LNCAP (cell line): ENCODE results near the gene ZFAND2A.

Experiments used
- TF ChIP-seq, protein P1 (sequence below): fragments of 450-650 bp; IDR thresholded peaks from 2 replicates; pipeline ENCODE4 v1.5.1; 2017; ENCODE audit warnings: mild to moderate bottlenecking

ZFAND2A gene

GRCh38 chr7:1193593-1194424 is 33.8 kb upstream of the ZFAND2A start:
- TF ChIP-seq, protein P1, sequence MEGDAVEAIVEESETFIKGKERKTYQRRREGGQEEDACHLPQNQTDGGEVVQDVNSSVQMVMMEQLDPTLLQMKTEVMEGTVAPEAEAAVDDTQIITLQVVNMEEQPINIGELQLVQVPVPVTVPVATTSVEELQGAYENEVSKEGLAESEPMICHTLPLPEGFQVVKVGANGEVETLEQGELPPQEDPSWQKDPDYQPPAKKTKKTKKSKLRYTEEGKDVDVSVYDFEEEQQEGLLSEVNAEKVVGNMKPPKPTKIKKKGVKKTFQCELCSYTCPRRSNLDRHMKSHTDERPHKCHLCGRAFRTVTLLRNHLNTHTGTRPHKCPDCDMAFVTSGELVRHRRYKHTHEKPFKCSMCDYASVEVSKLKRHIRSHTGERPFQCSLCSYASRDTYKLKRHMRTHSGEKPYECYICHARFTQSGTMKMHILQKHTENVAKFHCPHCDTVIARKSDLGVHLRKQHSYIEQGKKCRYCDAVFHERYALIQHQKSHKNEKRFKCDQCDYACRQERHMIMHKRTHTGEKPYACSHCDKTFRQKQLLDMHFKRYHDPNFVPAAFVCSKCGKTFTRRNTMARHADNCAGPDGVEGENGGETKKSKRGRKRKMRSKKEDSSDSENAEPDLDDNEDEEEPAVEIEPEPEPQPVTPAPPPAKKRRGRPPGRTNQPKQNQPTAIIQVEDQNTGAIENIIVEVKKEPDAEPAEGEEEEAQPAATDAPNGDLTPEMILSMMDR = peak; percentile 81

DNA sequence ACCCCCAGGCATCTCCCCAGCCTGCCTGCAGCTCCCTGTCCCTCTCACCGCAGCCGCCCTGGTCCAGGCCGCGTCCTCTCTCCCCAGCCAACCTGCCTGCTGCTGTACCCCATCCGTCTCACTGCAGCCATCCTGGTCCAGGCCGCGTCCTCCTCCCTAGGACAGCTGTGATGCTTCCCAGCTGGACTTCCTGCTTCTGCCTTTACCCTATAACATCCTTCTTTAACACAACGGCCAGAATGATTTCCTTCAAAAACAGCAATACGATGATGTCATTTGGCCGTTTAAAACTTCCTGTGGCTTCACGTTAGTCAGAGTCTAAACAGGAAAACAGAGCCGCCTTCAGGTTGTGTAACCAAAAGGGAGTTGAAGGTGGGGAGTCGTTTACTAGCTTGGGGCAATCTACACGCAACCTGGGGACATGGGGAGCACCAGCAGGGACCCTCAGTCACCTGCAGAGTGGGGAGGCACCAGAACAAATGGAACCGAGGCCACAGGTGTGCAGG is 32.2 kb upstream of the ZFAND2A start:
- TF ChIP-seq, protein P1 = no peak

GRCh38 chr7:1189986-1190772 is 30.2 kb upstream of the ZFAND2A start:
- TF ChIP-seq, protein P1 = no peak

DNA sequence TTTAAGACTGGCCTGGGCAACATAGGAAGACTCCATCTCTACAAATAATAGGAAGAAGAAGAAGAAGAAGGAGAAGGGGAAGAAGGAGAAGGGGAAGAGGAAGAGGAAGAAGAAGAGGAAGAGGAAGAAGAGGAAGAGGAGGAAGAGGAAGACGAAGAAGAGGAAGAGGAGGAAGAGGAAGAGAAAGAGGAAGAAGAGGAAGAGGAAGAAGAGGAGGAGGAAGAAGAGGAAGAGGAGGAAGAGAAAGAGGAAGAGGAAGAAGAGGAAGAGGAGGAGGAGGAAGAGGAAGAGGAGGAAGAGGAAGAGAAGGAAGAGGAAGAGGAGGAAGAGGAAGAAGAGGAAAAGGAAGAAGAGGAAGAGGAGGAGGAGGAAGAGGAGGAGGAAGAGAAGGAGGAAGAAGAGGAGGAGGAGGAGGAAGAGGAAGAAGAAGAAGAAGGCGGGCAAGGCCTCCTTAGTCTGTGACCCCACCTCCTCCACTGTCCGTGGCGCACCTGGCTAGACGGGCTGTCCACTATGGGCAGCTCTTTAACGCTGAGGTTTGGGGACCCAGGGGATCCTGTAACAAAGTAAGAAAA is 28.8 kb upstream of the ZFAND2A start:
- TF ChIP-seq, protein P1 = no peak

- TF ChIP-seq, protein P1 = no peak
These were observed 27.1 kb upstream of the ZFAND2A start for GRCh38 chr7:1187127-1187526.

- TF ChIP-seq, protein P1 = no peak
These were observed 21.6 kb upstream of the ZFAND2A start for GRCh38 chr7:1181640-1182039.

- TF ChIP-seq, protein P1 = no peak
These were observed 21.0 kb upstream of the ZFAND2A start for GRCh38 chr7:1181031-1181430.
